ENCODE measurements around the gene SFI1.
"Not testable (repeated sequence)": the region's sequence is repeated elsewhere in the genome, so short reads cannot be mapped to it uniquely, and the experiment has no call there.

The SFI1 gene

GRCh38 chr22:31491218-31491962, 4.9 kb upstream of the SFI1 start:
- DNase-seq = no peak

GRCh38 chr22:31492151-31492550, 4.2 kb upstream of the SFI1 start:
- no peak for DNase-seq

GRCh38 chr22:31493355-31493754, 3.0 kb upstream of the SFI1 start:
- DNase-seq = not testable (repeated sequence)

DNA sequence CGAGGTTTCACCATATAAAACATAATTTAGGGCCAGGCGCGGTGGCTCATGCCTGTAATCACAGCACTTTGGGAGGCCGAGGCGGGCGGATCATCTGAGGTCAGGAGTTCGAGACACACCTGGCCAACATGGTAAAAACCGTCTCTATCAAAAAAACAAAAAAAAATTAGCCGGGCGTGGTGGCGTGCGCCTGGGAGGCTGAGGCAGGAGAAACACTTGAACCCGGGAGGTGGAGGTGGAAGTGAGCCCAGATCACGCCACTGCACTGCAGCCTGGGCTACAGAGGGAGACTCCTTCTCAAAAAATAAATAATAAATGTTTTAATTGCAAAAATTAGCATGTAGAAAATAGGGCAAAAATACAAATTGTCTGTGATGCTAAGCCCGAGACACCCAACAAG, 993 bp upstream of the SFI1 start:
- DNase-seq = no peak

- no peak for DNase-seq
Measured at GRCh38 chr22:31496735-31497146, 405 bp downstream of the SFI1 start.

- DNase-seq = no peak
Measured at GRCh38 chr22:31497148-31497938, 1.0 kb downstream of the SFI1 start.

GRCh38 chr22:31501738-31502137, 5.4 kb downstream of the SFI1 start:
- DNase-seq = no peak

DNA sequence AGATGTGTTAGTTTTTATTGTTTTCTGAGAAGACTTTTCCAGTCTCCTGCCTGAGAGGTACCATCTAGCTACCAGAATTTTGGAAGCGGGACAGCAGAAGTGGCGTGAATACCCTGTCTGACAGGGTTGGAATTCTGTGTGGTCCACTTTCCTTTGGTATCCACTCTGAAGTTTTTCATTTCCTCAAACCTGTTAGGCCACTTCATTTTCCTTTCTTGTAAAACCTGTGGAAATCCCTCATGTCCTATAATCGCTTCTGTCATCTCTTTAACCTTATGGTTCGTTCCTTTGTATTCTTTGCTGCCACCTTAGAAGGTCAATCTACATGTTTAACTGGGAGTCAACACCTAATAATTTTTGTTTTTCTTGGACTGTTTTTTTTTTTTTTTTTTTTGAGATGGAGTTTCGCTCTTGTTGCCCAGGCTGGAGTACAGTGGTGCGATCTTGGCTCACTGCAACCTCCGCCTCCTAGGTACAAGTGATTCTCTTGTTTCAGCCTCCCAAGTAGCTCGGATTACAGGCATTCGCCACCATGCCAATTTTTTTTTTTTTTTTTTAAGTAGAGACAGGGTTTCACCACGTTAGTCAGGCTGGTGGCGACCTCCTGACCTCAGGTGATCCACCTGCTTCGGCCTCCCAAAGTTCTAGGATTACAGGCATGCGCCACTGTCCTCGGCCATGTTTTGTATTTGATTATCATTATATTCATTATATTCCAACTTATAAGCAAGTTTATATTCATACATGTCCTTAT, 7.1 kb downstream of the SFI1 start:
- no peak for DNase-seq

- DNase-seq = no peak
Measured at GRCh38 chr22:31504282-31504681, 7.9 kb downstream of the SFI1 start.

- DNase-seq = not testable (repeated sequence)
Measured at GRCh38 chr22:31507517-31507916, 11.2 kb downstream of the SFI1 start.

DNA sequence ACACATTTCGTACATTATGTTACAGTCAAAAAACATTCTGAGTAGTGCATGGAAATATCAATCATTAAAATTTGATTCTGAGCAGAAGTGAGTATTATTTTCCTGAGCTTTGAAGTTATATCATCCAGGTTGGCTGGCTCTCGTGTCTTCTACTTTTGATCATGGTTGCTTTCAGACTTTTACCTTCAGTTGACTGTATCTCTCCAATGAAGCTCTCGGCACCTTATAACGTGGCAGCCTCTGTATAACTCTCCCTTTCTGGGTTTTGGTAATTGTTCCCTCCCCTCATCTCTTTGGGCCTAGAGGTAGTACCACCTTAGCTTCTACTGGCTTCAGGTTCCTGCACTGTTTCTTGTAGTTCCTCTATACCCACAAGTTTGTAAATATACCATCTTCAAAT, 12.2 kb downstream of the SFI1 start:
- no peak for DNase-seq

- DNase-seq = no peak
Measured at GRCh38 chr22:31509061-31509762, 12.9 kb downstream of the SFI1 start.

GRCh38 chr22:31520051-31520450, 23.7 kb downstream of the SFI1 start:
- no peak for DNase-seq

- DNase-seq = not testable (repeated sequence)
Measured at GRCh38 chr22:31524132-31524531, 27.8 kb downstream of the SFI1 start.

DNA sequence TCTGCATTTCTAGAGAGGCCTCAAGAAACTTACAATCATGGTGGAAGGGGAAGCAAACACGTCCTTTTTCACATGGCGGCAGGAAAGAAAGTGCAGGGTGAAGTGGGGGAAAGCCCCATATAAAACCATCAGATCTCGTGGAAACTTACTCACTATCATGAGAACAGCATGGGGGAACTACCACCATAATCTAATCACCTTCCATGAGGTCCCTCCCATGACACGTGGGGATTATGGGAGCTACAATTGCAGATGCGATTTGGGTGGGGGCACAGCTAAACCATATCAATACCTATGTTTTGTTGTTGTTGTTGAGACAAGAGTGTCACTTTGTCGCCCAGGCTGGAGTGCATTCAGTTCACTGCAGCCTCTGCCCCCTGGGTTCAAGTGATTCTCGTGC, 29.9 kb downstream of the SFI1 start:
- no peak for DNase-seq

DNA sequence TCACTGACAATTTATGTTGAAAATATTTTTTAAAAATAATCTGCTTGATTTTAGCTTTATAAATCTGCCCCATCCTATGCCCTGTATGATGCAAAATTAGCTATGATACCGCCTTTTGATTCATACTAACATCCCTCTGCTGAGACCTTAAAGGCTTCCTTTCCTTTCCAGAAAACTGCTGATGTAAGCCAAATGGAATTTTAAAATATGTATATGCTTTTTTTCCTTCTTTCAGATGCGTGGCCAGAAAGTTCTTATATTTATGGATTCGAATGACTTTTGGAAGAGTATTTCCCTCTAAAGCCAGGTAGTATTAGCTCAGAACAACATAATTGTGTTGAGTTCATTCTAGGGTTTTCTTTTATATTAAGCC, 34.5 kb downstream of the SFI1 start:
- DNase-seq = no peak

- no peak for DNase-seq
Measured at GRCh38 chr22:31532060-31532459, 35.7 kb downstream of the SFI1 start.

GRCh38 chr22:31533374-31533773, 37.0 kb downstream of the SFI1 start:
- DNase-seq = no peak

GRCh38 chr22:31537019-31537535, 40.7 kb downstream of the SFI1 start:
- DNase-seq = no peak

GRCh38 chr22:31538815-31539214, 42.5 kb downstream of the SFI1 start:
- DNase-seq = no peak

- not testable (repeated sequence) for DNase-seq
Measured at GRCh38 chr22:31540166-31540565, 43.8 kb downstream of the SFI1 start.

DNA sequence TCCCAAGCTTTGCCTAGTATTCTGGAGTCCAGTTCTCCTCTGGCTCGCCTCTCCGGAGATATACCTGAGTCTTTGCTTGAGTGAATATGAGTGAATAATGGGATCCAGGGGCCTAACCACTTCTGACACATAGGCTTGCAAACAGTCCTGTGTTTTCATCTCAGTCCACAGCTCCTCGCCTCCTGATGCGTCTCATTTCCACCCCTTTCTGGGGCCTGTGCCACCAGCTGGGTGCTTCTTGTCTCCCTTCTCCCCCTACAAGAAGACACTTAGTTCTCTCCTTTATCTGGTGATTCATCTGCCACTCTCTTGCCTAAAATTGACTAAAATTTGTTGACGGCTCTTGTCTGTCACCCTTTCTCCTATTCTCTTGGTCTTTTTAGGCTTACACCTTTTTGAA, 44.6 kb downstream of the SFI1 start:
- DNase-seq = no peak

Measured in GDM1 (cell line).